HG03521 (cell line): ENCODE data around the gene CUTA.
A peak's percentile ranks its signal among the peaks of the same experiment; 100 is the strongest.

Experiments
- ATAC-seq: cut with Tn5 transposase; IDR thresholded peaks from one replicate; pipeline ENCODE4 v1.9.1; 2021; ENCODE audit warnings: mild to moderate bottlenecking, moderate library complexity; ENCODE audit not compliant: unreplicated experiment

The CUTA gene

GRCh38 chr6:33424855-33425667 lies 7.2 kb upstream of the CUTA start:
- no peak for ATAC-seq

- no peak for ATAC-seq
Observed at GRCh38 chr6:33423777-33424176, 5.9 kb upstream of the CUTA start.

- ATAC-seq: no peak
Observed at GRCh38 chr6:33421344-33421643, 3.4 kb upstream of the CUTA start.

- no peak for ATAC-seq
Observed at GRCh38 chr6:33420491-33421343, 2.8 kb upstream of the CUTA start.

- no peak for ATAC-seq
Observed at GRCh38 chr6:33419580-33420490, 1.9 kb upstream of the CUTA start, which contains the start of gene SYNGAP1. SYNGAP1 (plus strand) TSS chr6:33420065; CDS start chr6:33420265, 200 bp downstream.

GRCh38 chr6:33418690-33419291 lies 884 bp upstream of the CUTA start:
- no peak for ATAC-seq

GRCh38 chr6:33417128-33417902 lies 592 bp downstream of the CUTA start:
- ATAC-seq: no peak

GRCh38 chr6:33416386-33417127 lies 1.4 kb downstream of the CUTA start:
- ATAC-seq: no peak

GRCh38 chr6:33415831-33416230 lies 2.1 kb downstream of the CUTA start:
- ATAC-seq: no peak

- ATAC-seq: no peak
Observed at GRCh38 chr6:33414592-33415271, 3.2 kb downstream of the CUTA start.

- ATAC-seq: no peak
Observed at GRCh38 chr6:33413241-33414120, 4.4 kb downstream of the CUTA start.

GRCh38 chr6:33412140-33413009 lies 5.5 kb downstream of the CUTA start:
- no peak for ATAC-seq

- no peak for ATAC-seq
Observed at GRCh38 chr6:33411632-33412005, 6.3 kb downstream of the CUTA start.

- peak; percentile 28 for ATAC-seq
Observed at GRCh38 chr6:33410711-33411631, 6.9 kb downstream of the CUTA start, which contains the start of gene PHF1. PHF1 (plus strand) TSS chr6:33411014; CDS start chr6:33412264, 1,250 bp downstream.

- peak; percentile 78 for ATAC-seq
Observed at GRCh38 chr6:33410050-33410710, 7.7 kb downstream of the CUTA start.
